ENCODE data around the gene COL28A1.

The COL28A1 gene

GRCh38 chr7:7491044-7491443, 44.6 kb downstream of the COL28A1 start:
- no peak for DNase-seq (ENCODE audit: low read depth)
- no peak overlapping the region for H3K4me3 ChIP-seq (ENCODE audit: low read length)
- TF ChIP-seq CTCF (conservative IDR thresholded peaks at IDR 0.05; ENCODE audit: low read depth, low read length), result no peak

- H3K4me3 ChIP-seq (ENCODE audit: low read length), result no peak overlapping the region
- no peak for TF ChIP-seq CTCF (conservative IDR thresholded peaks at IDR 0.05; ENCODE audit: low read depth, low read length)
- DNase-seq (ENCODE audit: low read depth), result no peak
Measured at GRCh38 chr7:7490003-7490402, 45.7 kb downstream of the COL28A1 start.

- DNase-seq (ENCODE audit: low read depth), result no peak
- no peak for TF ChIP-seq CTCF (conservative IDR thresholded peaks at IDR 0.05; ENCODE audit: low read depth, low read length)
- H3K4me3 ChIP-seq (ENCODE audit: low read length), result no peak overlapping the region
Measured at GRCh38 chr7:7489546-7489945, 46.1 kb downstream of the COL28A1 start.

- no peak overlapping the region for H3K4me3 ChIP-seq (ENCODE audit: low read length)
- TF ChIP-seq CTCF (conservative IDR thresholded peaks at IDR 0.05; ENCODE audit: low read depth, low read length), result no peak
- DNase-seq (ENCODE audit: low read depth), result no peak
Measured at GRCh38 chr7:7486362-7486761, 49.3 kb downstream of the COL28A1 start.

DNA sequence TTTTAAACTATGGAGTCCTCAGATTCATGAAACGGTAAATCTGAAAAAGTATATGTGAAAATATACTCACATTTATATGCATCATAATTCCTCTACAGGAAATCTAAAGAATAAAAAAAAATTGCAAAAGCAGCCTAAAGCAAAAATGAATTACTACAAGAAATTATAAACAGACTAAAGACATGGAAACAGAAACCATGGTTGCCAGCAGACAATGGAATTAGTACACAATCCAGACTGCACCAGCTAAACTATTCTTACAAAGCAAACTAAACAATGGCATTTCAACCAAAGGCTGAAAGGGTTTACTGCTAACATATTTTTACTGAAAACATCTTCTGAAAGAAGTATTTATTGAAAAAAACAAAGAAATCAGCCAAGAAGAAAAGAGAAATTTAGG, 51.6 kb downstream of the COL28A1 start:
- H3K4me3 ChIP-seq (ENCODE audit: low read length), result no peak overlapping the region
- no peak for TF ChIP-seq CTCF (conservative IDR thresholded peaks at IDR 0.05; ENCODE audit: low read depth, low read length)
- no peak for DNase-seq (ENCODE audit: low read depth)

GRCh38 chr7:7481802-7482201, 53.9 kb downstream of the COL28A1 start:
- TF ChIP-seq CTCF (conservative IDR thresholded peaks at IDR 0.05; ENCODE audit: low read depth, low read length), result no peak
- H3K4me3 ChIP-seq (ENCODE audit: low read length), result no peak overlapping the region
- no peak for DNase-seq (ENCODE audit: low read depth)

DNA sequence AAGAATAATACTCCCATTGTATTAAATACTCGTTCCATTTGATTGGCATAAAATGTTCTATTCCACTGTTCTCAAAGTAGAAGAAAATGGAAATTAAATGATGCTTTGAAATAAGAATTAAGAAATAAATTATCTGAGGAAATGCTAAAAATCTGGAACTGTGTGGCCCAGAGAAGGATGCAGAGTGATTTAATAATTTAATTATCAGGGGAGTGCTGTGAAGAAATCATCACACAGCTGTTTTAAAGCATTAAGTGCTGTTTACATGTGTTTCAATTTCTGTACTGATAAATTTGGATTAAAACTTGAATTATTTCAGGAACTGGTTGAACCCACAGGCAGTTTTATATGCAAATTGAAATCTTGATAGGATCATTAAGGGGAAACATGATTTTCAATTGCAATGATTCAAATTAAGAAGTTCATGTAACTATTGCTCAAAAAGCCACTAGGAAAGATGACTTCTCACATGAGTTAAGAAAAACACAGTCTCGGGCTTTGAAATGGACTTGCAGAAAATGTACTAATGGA, 56.3 kb downstream of the COL28A1 start:
- no peak for TF ChIP-seq CTCF (conservative IDR thresholded peaks at IDR 0.05; ENCODE audit: low read depth, low read length)
- H3K4me3 ChIP-seq (ENCODE audit: low read length), result no peak overlapping the region
- DNase-seq (ENCODE audit: low read depth), result no peak
